GM19035 (cell line): Measurements from ENCODE around the gene EPX.
A peak's percentile ranks its signal among the peaks of the same experiment; 100 is the strongest.

ENCODE experiments used
- ATAC-seq: cut with Tn5 transposase; IDR thresholded peaks from one replicate; pipeline ENCODE4 v1.9.1; 2021; ENCODE audit not compliant: unreplicated experiment

Gene EPX

DNA sequence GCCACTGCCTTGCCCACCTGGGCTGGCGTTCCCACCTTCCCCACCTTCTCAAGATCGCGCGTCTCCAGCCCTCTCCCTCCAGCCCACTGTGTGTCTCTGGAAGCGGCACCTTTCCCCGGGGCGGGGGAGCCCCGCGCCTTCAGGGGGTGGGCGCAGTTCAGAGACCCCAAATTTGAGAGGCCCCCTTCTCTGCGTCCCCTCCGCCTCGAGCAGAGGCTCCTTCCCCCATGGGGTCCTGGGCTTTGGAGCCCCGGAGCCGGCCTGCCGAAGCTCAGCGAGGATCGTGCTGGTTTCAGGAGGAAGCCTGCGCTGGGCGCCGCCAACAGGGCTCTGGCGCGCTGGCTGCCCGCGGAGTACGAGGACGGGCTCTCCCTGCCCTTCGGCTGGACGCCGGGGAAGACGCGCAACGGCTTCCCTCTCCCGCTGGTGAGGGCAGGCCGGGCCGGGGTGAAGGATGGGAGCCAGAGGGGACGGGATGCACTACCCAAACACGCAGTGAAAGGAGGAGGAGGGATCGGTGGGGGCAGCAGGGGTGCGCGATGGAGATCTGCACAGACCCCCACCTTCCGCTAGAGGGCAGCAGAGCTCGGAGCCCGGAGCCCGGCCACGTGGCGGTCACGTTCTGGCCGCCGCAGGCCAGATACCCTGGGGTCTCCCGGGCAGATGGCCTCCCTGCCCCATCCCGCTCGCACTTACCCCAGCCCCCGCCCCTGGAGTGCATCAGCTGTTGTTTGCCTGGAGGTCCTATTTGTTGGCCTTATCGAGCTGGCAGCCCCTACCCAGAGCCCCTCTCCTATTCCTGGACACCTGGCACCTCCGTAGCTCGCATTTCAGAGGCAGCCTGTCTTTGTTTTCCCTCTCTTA is 57.0 kb downstream of the EPX start:
- peak; percentile 71 for ATAC-seq

DNA sequence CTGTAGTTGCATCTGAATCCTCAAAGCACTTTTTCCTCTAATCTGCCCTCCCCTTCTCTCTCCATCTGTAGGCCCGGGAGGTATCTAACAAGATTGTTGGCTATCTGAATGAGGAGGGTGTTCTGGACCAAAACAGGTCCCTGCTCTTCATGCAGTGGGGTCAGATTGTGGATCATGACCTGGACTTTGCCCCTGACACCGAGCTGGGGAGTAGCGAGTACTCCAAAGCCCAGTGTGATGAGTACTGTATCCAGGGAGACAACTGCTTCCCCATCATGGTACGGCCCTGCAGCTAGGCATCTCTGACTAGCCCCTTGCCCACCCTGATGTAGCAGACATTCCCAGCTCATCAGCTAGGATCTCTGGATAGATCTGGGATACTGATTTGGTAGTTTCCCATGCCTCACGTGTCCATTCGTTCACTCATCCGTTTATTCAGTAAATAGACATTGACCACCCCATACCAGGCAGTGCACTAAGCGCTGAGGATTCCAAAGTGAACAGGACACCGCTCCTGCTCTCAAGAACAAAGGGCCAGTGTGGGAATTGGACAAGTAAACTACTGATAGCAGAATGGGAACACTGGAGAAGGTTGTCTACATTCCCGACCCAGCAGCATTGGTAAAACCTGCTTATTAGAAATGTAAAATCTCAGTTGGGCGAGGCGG is 58.0 kb downstream of the EPX start:
- ATAC-seq = no peak

DNA sequence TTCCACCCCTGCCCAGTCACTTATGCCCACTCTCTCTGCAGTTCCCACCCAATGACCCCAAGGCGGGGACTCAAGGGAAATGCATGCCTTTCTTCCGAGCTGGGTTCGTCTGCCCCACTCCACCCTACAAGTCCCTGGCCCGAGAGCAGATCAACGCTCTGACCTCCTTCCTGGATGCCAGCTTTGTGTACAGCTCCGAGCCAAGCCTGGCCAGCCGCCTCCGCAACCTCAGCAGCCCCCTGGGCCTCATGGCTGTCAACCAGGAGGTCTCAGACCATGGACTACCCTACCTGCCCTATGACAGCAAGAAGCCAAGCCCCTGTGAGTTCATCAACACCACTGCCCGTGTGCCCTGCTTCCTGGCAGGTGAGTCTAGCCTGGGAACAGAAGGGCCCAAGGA is 59.6 kb downstream of the EPX start:
- ATAC-seq = no peak

DNA sequence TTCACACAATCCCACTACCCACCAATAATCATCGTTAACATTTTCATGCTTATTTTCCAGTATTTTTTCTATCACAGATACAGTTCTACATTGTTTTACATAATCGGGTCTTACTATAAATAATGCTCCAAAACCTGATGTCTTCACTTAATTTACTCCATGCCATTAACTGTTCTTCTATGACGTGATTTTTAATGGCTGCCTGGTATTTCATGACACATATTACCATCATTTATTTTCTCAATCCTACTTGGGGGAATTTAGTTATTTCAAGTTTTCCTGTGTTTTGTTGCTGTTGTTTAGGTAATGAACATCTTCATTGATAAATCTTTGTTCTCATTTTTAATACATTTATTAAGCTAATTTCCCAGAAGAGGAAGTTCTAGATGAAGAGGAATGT is 60.6 kb downstream of the EPX start:
- ATAC-seq = no peak
